NB4 (cell line): Measurements from ENCODE around the gene CTNNA2.

Experiments
- DNase-seq: peaks from one replicate; pipeline ENCODE4 v3.0.0; 2010; ENCODE audit warnings: low read depth
- H3K4me3 ChIP-seq: one replicate; pipeline ENCODE4 v1.5.1; 2011; ENCODE audit warnings: mild to moderate bottlenecking, low read depth, low read length, moderate library complexity
- MYC ChIP-seq: IDR thresholded peaks from 2 replicates; pipeline ENCODE4 v1.6.1; 2011; ENCODE audit warnings: low read depth, low read length
- POLR2A ChIP-seq: IDR thresholded peaks from 2 replicates; pipeline ENCODE4 v1.6.1; 2011; ENCODE audit warnings: mild to moderate bottlenecking; ENCODE audit not compliant: insufficient read length; ENCODE audit errors: extremely low read depth
- TF ChIP-seq, protein P1 (sequence below): IDR thresholded peaks from 2 replicates; pipeline ENCODE4 v1.6.1; 2011; ENCODE audit warnings: low read depth, low read length
- TF ChIP-seq, protein P2 (sequence below): IDR thresholded peaks from one replicate; pipeline ENCODE4 v1.5.1; 2012; ENCODE audit warnings: low read depth, low read length

Gene CTNNA2

DNA sequence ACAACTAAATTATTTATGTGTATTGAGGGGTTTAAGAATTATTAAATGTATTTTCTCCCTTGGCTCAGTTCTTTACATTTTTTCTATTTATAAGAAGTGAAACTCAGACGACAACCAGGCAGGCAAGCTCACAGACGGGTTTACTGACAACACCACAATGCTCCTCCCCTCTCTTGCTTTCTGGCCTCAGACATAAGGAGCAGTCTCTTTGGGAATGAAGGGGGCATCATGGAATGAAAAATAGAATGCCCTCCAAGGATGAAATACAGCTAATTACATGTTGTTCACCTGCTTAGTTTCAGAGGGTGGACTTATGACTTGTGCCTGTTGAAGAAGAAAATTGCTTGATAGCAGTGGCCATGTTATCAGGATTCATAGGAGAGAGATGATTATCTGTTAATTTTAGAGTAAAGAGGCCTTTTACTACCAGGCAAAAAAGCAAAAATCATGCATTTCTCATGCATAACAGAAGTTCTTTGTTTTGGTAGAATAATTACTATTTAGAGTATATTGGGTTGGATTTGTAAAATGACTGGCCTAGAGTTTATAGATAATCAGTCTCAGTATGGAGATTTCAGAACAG is 963.8 kb downstream of the CTNNA2 start:
- no peak for DNase-seq
- H3K4me3 ChIP-seq = no peak overlapping the region
- TF ChIP-seq MYC (no peak), POLR2A (no peak)
- TF ChIP-seq, protein P1, sequence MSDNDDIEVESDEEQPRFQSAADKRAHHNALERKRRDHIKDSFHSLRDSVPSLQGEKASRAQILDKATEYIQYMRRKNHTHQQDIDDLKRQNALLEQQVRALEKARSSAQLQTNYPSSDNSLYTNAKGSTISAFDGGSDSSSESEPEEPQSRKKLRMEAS = no peak
- TF ChIP-seq, protein P2, sequence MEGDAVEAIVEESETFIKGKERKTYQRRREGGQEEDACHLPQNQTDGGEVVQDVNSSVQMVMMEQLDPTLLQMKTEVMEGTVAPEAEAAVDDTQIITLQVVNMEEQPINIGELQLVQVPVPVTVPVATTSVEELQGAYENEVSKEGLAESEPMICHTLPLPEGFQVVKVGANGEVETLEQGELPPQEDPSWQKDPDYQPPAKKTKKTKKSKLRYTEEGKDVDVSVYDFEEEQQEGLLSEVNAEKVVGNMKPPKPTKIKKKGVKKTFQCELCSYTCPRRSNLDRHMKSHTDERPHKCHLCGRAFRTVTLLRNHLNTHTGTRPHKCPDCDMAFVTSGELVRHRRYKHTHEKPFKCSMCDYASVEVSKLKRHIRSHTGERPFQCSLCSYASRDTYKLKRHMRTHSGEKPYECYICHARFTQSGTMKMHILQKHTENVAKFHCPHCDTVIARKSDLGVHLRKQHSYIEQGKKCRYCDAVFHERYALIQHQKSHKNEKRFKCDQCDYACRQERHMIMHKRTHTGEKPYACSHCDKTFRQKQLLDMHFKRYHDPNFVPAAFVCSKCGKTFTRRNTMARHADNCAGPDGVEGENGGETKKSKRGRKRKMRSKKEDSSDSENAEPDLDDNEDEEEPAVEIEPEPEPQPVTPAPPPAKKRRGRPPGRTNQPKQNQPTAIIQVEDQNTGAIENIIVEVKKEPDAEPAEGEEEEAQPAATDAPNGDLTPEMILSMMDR = no peak

DNA sequence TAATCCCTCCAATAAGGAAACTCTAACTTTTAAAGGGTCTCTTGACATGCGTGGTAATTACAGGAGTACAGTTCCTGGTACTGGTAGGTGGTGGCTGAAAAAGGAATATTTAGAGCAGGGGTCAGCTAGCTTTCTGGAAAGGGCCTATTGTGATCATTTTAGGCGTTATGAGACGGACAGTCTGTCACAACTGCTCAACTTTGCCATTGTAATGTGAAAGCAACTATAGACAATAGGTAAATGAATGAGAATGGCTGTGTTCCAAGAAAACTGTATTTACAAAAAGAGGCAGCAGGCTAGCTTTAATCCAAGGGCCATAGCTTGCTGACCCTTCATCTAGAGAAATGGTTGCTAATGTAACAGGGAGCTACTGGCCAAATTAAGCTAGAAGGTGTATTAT is 969.4 kb downstream of the CTNNA2 start:
- TF ChIP-seq, protein P2 = no peak
- no peak for TF ChIP-seq POLR2A
- TF ChIP-seq, protein P1 = no peak
- no peak for TF ChIP-seq MYC
- no peak overlapping the region for H3K4me3 ChIP-seq
- DNase-seq = no peak

DNA sequence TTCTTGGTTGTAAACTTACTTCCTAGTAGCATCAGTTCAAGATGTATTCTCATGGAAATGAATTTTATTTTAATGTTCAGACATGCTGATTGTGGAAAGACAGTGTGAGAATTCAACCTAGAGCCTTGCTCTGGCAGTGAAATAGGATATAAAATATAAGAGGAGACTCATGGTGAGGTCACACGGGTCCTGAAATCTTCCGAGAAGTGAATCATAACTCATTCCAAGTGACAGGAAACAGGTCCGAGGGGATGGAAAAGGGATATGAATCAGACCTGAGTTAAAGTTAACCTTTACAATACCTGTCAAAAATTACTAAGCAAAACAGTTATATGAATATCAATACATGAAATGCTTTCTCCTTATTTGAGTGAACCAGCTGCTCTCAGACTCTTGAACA is 976.9 kb downstream of the CTNNA2 start:
- no peak for TF ChIP-seq POLR2A
- no peak for DNase-seq
- H3K4me3 ChIP-seq = no peak overlapping the region

DNA sequence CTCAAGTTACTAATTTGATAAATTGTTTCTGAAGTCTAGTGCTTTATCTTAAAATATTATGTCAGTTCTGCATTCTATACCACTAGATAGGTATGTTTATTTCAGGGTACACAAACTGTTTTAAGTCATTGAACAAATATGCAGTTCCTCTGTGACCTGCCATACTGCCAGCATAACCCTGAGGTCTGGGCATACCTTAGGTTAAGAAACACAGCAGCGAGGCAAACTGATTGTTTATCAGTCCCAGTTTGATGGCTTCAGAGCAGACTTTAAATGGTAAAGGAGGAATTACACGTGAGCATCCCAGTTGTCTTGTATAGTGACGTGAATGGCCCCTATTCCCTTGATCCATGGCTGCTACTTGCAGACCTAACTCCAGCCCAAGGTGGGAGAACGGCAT is 978.1 kb downstream of the CTNNA2 start:
- no peak for DNase-seq
- TF ChIP-seq, protein P2 = no peak
- TF ChIP-seq MYC (no peak), POLR2A (no peak)
- TF ChIP-seq, protein P1 = no peak
- no peak overlapping the region for H3K4me3 ChIP-seq

DNA sequence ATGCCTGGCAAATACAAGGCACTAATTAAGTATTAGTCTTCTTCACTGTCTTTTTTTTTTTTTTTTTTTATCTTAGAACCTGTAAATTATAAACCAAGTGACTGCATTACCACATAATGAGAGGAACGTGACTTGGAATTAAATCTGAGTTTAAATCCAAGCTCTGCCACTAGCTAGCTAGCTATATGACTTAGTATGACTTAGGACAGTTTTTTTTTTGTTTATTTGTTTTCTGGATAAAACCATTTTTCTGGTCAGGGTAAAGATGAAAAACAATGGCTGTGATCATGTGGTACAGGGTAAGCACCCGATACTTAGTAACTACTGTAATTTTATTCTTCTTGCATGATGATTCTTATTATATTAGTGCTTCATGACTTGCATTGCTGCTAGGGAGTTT is 983.5 kb downstream of the CTNNA2 start:
- no peak for TF ChIP-seq POLR2A
- TF ChIP-seq MYC = no peak
- TF ChIP-seq, protein P2 = no peak
- TF ChIP-seq, protein P1 = no peak
- no peak overlapping the region for H3K4me3 ChIP-seq
- no peak for DNase-seq

DNA sequence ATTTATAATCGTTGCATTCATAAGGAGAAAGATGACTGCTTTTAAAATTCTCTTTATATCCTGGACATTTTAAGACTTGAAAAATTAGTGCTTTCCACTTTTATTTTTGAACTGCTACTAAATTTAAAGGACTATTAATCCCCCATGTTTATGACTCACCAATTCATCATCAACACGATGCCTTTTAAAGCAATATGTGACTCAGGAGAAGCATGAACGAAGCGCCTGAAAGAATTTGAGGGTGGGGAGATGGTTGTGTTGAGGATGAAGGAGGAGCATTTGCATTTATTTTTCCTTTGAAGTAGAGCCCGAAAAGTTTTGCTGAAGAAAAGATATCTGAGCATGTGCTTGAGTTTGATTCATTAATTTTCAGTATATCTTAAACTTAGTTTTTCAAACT is 983.9 kb downstream of the CTNNA2 start:
- no peak overlapping the region for H3K4me3 ChIP-seq
- DNase-seq = no peak
- no peak for TF ChIP-seq MYC
- TF ChIP-seq POLR2A = no peak
- TF ChIP-seq, protein P2 = no peak
- TF ChIP-seq, protein P1 = no peak
